ENCODE results near the gene PRDM12.

PRDM12 gene

DNA sequence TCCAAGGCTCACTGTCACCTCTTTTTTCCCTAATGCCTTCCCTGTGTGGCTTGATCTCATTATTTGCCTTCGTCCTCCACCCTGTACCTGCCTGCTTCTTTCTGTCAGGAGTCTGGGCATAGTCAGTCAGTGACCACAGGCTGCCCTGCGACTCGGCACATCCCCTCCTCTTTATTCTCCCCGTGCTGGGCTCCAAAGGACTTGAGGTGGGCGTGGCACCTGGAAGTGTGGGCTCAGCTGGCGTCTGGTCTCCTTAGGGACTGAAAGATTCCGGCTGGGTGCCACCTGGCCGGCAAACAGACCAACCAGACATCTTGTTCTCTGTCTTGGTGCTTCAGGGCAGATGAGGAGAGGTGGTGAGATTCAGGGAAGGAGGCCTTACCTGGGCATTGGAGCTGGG is 29.6 kb upstream of the PRDM12 start:
- no peak for DNase-seq (ENCODE audit: low read depth)
- TF ChIP-seq POLR2A (IDR thresholded peaks at IDR 0.05; ENCODE audit: extremely low read depth, insufficient read length) = no peak
- TF ChIP-seq, protein P1, sequence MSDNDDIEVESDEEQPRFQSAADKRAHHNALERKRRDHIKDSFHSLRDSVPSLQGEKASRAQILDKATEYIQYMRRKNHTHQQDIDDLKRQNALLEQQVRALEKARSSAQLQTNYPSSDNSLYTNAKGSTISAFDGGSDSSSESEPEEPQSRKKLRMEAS (IDR thresholded peaks at IDR 0.05; ENCODE audit: low read depth, low read length) = no peak
- TF ChIP-seq MYC (IDR thresholded peaks at IDR 0.05; ENCODE audit: low read depth, low read length) = no peak
- TF ChIP-seq, protein P2, sequence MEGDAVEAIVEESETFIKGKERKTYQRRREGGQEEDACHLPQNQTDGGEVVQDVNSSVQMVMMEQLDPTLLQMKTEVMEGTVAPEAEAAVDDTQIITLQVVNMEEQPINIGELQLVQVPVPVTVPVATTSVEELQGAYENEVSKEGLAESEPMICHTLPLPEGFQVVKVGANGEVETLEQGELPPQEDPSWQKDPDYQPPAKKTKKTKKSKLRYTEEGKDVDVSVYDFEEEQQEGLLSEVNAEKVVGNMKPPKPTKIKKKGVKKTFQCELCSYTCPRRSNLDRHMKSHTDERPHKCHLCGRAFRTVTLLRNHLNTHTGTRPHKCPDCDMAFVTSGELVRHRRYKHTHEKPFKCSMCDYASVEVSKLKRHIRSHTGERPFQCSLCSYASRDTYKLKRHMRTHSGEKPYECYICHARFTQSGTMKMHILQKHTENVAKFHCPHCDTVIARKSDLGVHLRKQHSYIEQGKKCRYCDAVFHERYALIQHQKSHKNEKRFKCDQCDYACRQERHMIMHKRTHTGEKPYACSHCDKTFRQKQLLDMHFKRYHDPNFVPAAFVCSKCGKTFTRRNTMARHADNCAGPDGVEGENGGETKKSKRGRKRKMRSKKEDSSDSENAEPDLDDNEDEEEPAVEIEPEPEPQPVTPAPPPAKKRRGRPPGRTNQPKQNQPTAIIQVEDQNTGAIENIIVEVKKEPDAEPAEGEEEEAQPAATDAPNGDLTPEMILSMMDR (IDR thresholded peaks at IDR 0.05; ENCODE audit: low read depth, low read length) = no peak
- no peak overlapping the region for H3K4me3 ChIP-seq (ENCODE audit: low read depth, low read length)

GRCh38 chr9:130635306-130635705 is 29.1 kb upstream of the PRDM12 start:
- no peak overlapping the region for H3K4me3 ChIP-seq (ENCODE audit: low read depth, low read length)
- no peak for DNase-seq (ENCODE audit: low read depth)
- TF ChIP-seq MYC (IDR thresholded peaks at IDR 0.05; ENCODE audit: low read depth, low read length) = no peak
- TF ChIP-seq POLR2A (IDR thresholded peaks at IDR 0.05; ENCODE audit: extremely low read depth, insufficient read length) = no peak
- TF ChIP-seq, protein P1 (IDR thresholded peaks at IDR 0.05; ENCODE audit: low read depth, low read length) = no peak
- TF ChIP-seq, protein P2 (IDR thresholded peaks at IDR 0.05; ENCODE audit: low read depth, low read length) = no peak

GRCh38 chr9:130635721-130636647 is 28.4 kb upstream of the PRDM12 start:
- TF ChIP-seq, protein P2 (IDR thresholded peaks at IDR 0.05; ENCODE audit: low read depth, low read length) = no peak
- TF ChIP-seq, protein P1 (IDR thresholded peaks at IDR 0.05; ENCODE audit: low read depth, low read length) = no peak
- TF ChIP-seq POLR2A (IDR thresholded peaks at IDR 0.05; ENCODE audit: extremely low read depth, insufficient read length) (no peak), MYC (IDR thresholded peaks at IDR 0.05; ENCODE audit: low read depth, low read length) (no peak)
- H3K4me3 ChIP-seq (ENCODE audit: low read depth, low read length) = no peak overlapping the region
- DNase-seq (ENCODE audit: low read depth) = no peak

- TF ChIP-seq, protein P2 (IDR thresholded peaks at IDR 0.05; ENCODE audit: low read depth, low read length) = no peak
- TF ChIP-seq, protein P1 (IDR thresholded peaks at IDR 0.05; ENCODE audit: low read depth, low read length) = no peak
- no peak for TF ChIP-seq MYC (IDR thresholded peaks at IDR 0.05; ENCODE audit: low read depth, low read length)
- no peak overlapping the region for H3K4me3 ChIP-seq (ENCODE audit: low read depth, low read length)
- DNase-seq (ENCODE audit: low read depth) = no peak
Observed at GRCh38 chr9:130636648-130637020, 27.8 kb upstream of the PRDM12 start.

DNA sequence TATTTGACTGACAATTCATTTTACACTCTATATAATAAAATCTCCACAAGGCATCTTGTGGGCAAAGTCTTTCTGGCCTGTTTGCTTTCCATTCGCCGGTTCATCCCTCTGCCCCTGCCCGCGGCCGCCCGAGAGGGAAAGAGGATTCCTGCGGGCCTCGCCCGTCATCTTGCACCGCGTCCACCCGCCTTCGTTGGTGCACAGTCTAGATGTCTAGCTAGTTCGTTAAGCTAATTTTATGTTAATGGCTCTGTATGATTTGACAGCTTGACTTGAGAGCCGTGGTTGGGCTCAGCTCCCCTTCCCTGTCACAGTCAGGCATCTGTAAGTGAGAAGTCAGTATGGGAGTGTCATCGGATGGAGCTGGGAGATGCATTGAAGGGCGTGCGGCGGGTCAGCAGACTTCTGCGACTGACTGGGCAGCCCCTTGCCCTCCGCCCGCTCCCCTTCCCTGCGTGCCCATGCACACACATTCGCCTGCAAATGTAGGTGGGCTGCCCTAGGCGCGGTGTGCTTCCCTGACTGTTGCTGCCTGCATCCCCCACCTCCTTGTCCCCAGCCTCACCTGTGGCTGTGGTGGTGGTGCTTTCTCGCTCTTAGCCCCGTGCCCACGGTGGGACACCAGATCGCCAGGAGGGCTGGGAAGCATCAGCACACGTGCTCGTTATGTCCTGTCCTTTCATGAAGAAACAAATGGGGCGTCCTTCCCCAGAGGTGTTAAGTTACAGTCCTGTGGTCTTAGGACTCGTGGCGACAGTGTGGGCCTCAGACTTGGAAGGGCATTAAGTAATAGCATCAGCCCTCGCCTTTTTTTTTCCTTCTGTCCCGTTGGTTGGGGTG is 25.9 kb upstream of the PRDM12 start:
- peak overlapping the region; percentile 16 for H3K4me3 ChIP-seq (ENCODE audit: low read depth, low read length)
- TF ChIP-seq, protein P2 (IDR thresholded peaks at IDR 0.05; ENCODE audit: low read depth, low read length) = no peak
- TF ChIP-seq POLR2A (IDR thresholded peaks at IDR 0.05; ENCODE audit: extremely low read depth, insufficient read length) = no peak
- TF ChIP-seq MYC (IDR thresholded peaks at IDR 0.05; ENCODE audit: low read depth, low read length) = peak; percentile 93
- TF ChIP-seq, protein P1 (IDR thresholded peaks at IDR 0.05; ENCODE audit: low read depth, low read length) = peak; percentile 97
- peak; percentile 76 for DNase-seq (ENCODE audit: low read depth)

Data from NB4 (cell line).